Activated T-cell treated with anti-CD3 and anti-CD28 coated beads, Interleukin-2, amount 50 U/mL, for 72 hours (primary cell): ENCODE data around the gene PROSER3. TPM values are rescaled to one million over a fixed set of nuclear protein-coding genes. Genes with fewer than 3 reads are reported as not detected.
"Not testable (repeated sequence)": the region's sequence is repeated elsewhere in the genome, so short reads cannot be mapped to it uniquely, and the experiment has no call there.

Experiments used
- ATAC-seq, 2 donors: fragments of 150-1000 bp; cut with Tn5 transposase; replicated peaks in 1 of 2; 2 replicates each; pipeline ENCODE4 v1.10.0; 2021; ENCODE audit warnings: moderate library complexity in 2 of 2, mild to moderate bottlenecking in 1 of 2
- DNase-seq, 2 donors: peaks; one replicate each; pipeline ENCODE4 v3.0.0; 2021 to 2022; ENCODE audit warnings: mixed read lengths in 1 of 2
- H3K27ac Mint-ChIP-seq: one replicate; pipeline ENCODE4 v1.8.0; 2022; ENCODE audit warnings: mild to moderate bottlenecking, moderate library complexity, mixed read lengths
- H3K27me3 Mint-ChIP-seq: one replicate; pipeline ENCODE4 v1.8.0; 2022; ENCODE audit warnings: low read depth, mixed read lengths
- H3K36me3 Mint-ChIP-seq, 2 donors: one replicate each; pipeline ENCODE4 v1.8.0; 2022; ENCODE audit warnings: mixed read lengths in 2 of 2, mild to moderate bottlenecking in 1 of 2; ENCODE audit not compliant: insufficient read depth in 2 of 2
- H3K4me1 Mint-ChIP-seq: one replicate; pipeline ENCODE4 v1.8.0; 2022; ENCODE audit warnings: low read depth, mixed read lengths
- H3K4me3 Mint-ChIP-seq, 2 donors: one replicate each; pipeline ENCODE4 v1.8.0; 2022; ENCODE audit warnings: mild to moderate bottlenecking in 2 of 2, mixed read lengths in 2 of 2, moderate library complexity in 2 of 2
- H3K9me3 Mint-ChIP-seq, 2 donors: one replicate each; pipeline ENCODE4 v1.8.0; 2022; ENCODE audit warnings: mixed read lengths in 2 of 2
- total RNA-seq, 2 donors: library from RNA; stranded (reverse); gene quantifications; one replicate each; pipeline ENCODE4 v1.2.3, GENCODE V29; 2022

Gene PROSER3
- total RNA-seq, 2 donors from 2014 or later: 38.9 to 47.8 TPM

- H3K27me3 Mint-ChIP-seq: peaks cover 6% of the 10 kb centered on the region
- peaks cover 0 to 9% of the 10 kb centered on the region in 2 donors for H3K36me3 Mint-ChIP-seq
- no peaks in the 10 kb centered on the region for H3K9me3 Mint-ChIP-seq
- DNase-seq (peak; percentile 66 to 70), ATAC-seq (peak in 1 of 2 donors; percentile 13)
- peaks cover 41% of the 10 kb centered on the region for H3K4me1 Mint-ChIP-seq
- H3K4me3 Mint-ChIP-seq: peak overlapping the region; percentile 54 to 82
- no peak overlapping the region for H3K27ac Mint-ChIP-seq
These were observed 2.2 kb upstream of the PROSER3 start for GRCh38 chr19:35755550-35756376.

DNA sequence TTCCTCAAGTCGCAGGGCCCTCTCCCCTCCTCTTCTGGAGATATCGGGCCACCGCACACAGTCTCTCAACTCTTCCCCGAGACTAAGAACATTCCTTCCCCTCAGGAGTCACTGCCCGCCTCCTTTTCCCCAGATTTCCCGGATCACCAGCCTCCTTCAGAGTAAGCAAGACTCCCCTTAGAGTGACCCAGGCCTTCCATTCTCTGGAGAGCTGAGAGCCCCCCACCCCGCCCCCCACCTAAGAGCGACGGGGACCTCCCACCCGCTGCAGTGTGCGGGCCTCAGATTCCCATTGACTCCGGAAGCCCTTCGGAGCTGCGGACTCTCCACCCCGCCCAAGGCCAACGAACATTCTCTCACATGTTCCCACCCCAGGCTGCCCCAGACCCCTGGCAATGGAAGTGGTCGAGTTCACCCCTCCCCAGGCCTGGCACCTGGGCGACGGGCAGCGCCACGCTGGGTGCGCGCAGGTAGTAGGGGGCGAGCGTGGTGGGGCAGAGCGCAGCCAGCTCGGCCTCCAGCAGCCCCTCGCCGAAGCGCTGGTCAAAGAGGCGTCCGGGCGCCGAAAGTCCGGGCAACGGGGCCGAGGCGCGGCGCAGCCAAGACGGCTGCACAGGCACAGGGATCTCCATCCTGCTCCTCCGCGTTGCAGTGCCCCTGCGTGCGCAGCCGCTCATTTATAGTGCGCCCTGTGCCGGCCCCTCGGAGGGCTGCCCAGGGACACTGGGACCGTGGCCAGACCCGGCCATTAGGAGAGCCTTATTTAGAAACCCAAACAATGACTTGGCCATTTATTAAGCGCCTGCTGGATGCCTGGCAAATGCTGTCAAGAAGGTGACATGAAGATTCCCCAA lies 1.4 kb upstream of the PROSER3 start, which contains the start of gene HSPB6:
TSS of gene HSPB6 (minus strand) at position 653 of the 854 bp plus-strand sequence. CDS start at position 632, 21 bp downstream.
- peak within 1 kb of the TSS; percentile 82 to 88 for H3K4me3 Mint-ChIP-seq
- peaks cover 6% of the 10 kb centered on the region for H3K27me3 Mint-ChIP-seq
- H3K27ac Mint-ChIP-seq: peak within 1 kb of the TSS; percentile 84
- H3K9me3 Mint-ChIP-seq: no peaks in the 10 kb centered on the region
- DNase-seq (no peak), ATAC-seq (no peak)
- peaks cover 0 to 9% of the 10 kb centered on the region in 2 donors for H3K36me3 Mint-ChIP-seq
- H3K4me1 Mint-ChIP-seq: peaks cover 41% of the 10 kb centered on the region

GRCh38 chr19:35757231-35757748 lies 686 bp upstream of the PROSER3 start:
- Mint-ChIP-seq H3K4me1 (peaks cover 41% of the 10 kb centered on the region), H3K4me3 (peak overlapping the region; percentile 82 to 88), H3K9me3 (no peaks in the 10 kb centered on the region), H3K27me3 (peaks cover 6% of the 10 kb centered on the region), H3K36me3 (peaks cover 3 to 16% of the 10 kb centered on the region in 2 donors), H3K27ac (peak overlapping the region; percentile 75)
- DNase-seq: peak; percentile 47 to 62
- ATAC-seq: peak; percentile 22

- H3K4me1 Mint-ChIP-seq: peaks cover 41% of the 10 kb centered on the region
- no peak overlapping the region for H3K27ac Mint-ChIP-seq
- ATAC-seq (no peak), DNase-seq (no peak)
- H3K9me3 Mint-ChIP-seq: no peaks in the 10 kb centered on the region
- peaks cover 3 to 17% of the 10 kb centered on the region in 2 donors for H3K36me3 Mint-ChIP-seq
- H3K4me3 Mint-ChIP-seq: peak overlapping the region; percentile 23 to 82
- H3K27me3 Mint-ChIP-seq: peaks cover 6% of the 10 kb centered on the region
These were observed 1.7 kb downstream of the PROSER3 start for GRCh38 chr19:35759697-35760096.

GRCh38 chr19:35760711-35761349 lies 2.9 kb downstream of the PROSER3 start:
- peaks cover 6% of the 10 kb centered on the region for H3K27me3 Mint-ChIP-seq
- no peak for DNase-seq
- peaks cover 3 to 20% of the 10 kb centered on the region in 2 donors for H3K36me3 Mint-ChIP-seq
- H3K27ac Mint-ChIP-seq: no peak overlapping the region
- H3K9me3 Mint-ChIP-seq: no peaks in the 10 kb centered on the region
- peaks cover 34% of the 10 kb centered on the region for H3K4me1 Mint-ChIP-seq
- no peak overlapping the region for H3K4me3 Mint-ChIP-seq
- ATAC-seq: no peak

- Mint-ChIP-seq H3K4me3 (no peak overlapping the region), H3K27me3 (no peaks in the 10 kb centered on the region), H3K27ac (no peak overlapping the region), H3K36me3 (peaks cover 7 to 23% of the 10 kb centered on the region in 2 donors), H3K4me1 (peaks cover 8% of the 10 kb centered on the region), H3K9me3 (no peaks in the 10 kb centered on the region)
- DNase-seq: no peak
- ATAC-seq: no peak
These were observed 6.7 kb downstream of the PROSER3 start for GRCh38 chr19:35764432-35765315.

GRCh38 chr19:35766571-35767104 lies 8.7 kb downstream of the PROSER3 start:
- no peaks in the 10 kb centered on the region for H3K27me3 Mint-ChIP-seq
- DNase-seq: no peak
- no peak overlapping the region for H3K4me3 Mint-ChIP-seq
- peaks cover 7 to 18% of the 10 kb centered on the region in 2 donors for H3K36me3 Mint-ChIP-seq
- H3K27ac Mint-ChIP-seq: no peak overlapping the region
- H3K4me1 Mint-ChIP-seq: no peaks in the 10 kb centered on the region
- no peaks in the 10 kb centered on the region for H3K9me3 Mint-ChIP-seq
- no peak for ATAC-seq

DNA sequence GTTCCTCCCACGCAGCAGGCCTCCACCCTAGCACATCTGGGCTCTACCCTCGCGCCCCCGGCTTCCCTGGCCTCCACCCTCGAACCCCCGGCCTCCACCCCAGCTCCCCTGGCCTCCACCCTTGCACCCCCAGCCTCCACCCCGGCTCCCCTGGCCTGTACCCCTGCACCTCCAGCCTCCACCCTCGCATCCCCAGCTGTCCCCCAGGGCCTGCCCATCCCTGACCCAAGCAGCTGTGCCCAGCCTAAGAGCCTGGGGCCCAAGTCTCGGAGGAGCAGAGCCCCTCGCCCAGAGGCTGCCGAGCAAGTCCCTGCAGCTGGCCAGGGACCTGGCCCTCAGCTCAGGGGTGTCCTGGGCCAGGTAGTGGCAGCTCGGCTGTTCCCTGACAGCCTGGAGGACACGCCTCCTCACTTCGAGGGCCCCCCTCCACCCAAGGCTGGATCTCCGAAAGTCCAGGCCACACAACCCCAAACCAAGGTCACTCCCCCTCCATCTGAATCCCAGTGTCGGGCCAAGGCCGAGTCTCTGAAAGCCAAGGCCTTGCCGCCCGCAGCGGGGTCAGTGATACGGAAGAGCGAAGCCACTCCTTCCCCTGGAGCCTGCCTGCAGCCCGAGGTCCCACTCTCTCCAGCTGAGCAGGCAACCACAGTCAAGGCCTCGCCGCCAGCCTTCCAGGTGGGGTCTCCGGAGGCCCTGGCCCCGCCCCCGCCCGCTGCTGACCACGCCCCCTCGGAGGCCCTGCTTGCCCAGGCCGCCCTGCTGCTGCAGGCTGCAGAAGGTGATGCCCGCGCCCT lies 9.5 kb downstream of the PROSER3 start:
- no peaks in the 10 kb centered on the region for H3K27me3 Mint-ChIP-seq
- H3K4me3 Mint-ChIP-seq: no peak overlapping the region
- no peak overlapping the region for H3K27ac Mint-ChIP-seq
- ATAC-seq: no peak
- no peaks in the 10 kb centered on the region for H3K9me3 Mint-ChIP-seq
- DNase-seq: no peak
- H3K4me1 Mint-ChIP-seq: no peaks in the 10 kb centered on the region
- H3K36me3 Mint-ChIP-seq: peaks cover 4 to 11% of the 10 kb centered on the region in 2 donors

- no peak for ATAC-seq
- H3K27ac Mint-ChIP-seq: no peak overlapping the region
- H3K36me3 Mint-ChIP-seq: peaks cover 4 to 11% of the 10 kb centered on the region in 2 donors
- no peak for DNase-seq
- H3K4me3 Mint-ChIP-seq: no peak overlapping the region
- H3K27me3 Mint-ChIP-seq: no peaks in the 10 kb centered on the region
- no peaks in the 10 kb centered on the region for H3K9me3 Mint-ChIP-seq
- no peaks in the 10 kb centered on the region for H3K4me1 Mint-ChIP-seq
These were observed 10.1 kb downstream of the PROSER3 start for GRCh38 chr19:35768082-35768421.

- H3K36me3 Mint-ChIP-seq, H3K27ac Mint-ChIP-seq, H3K4me3 Mint-ChIP-seq, H3K9me3 Mint-ChIP-seq, DNase-seq, ATAC-seq, H3K27me3 Mint-ChIP-seq: not testable (repeated sequence)
- peaks cover 21% of the 10 kb centered on the region for H3K4me1 Mint-ChIP-seq
These were observed 14.4 kb downstream of the PROSER3 start for GRCh38 chr19:35772362-35772761.

DNA sequence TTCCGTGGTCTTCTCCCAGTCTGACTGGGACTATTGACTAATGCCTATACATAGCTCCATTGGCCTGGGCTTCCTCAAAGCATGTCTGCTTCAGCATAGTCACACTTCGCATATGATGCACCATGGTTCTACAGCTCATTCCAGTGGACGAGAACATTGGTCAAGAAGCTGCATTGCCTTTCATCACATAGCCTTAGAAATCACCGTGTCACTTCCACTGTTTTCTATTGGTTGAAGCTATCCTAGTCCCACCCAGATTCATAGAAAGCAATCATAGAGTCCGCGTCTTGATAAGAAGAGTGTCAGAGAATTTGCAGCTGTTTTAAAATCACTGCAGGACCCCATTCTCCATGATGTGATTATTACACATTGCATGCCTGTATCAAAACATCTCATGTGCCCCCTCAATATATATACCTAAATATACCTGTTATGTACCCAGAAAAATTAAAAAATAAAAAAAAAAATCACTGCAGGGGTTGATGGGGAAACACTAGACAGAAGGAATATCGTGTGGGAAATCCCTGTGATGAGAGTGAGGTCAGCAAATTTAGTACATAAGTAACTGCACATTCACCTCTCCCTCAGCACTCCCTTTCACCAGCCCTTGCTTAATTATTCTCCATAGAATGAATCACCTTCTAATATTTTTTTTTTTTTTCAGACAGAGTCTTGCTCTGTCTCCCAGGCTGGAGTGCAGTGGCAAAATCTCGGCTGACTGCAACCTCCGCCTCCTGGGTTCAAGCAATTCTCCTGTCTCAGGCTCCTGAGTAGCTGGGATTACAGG lies 15.2 kb downstream of the PROSER3 start:
- peaks cover 4 to 5% of the 10 kb centered on the region in 2 donors for H3K36me3 Mint-ChIP-seq
- H3K27me3 Mint-ChIP-seq: no peaks in the 10 kb centered on the region
- DNase-seq: no peak
- peaks cover 21% of the 10 kb centered on the region for H3K4me1 Mint-ChIP-seq
- H3K4me3 Mint-ChIP-seq: no peak overlapping the region
- no peak for ATAC-seq
- H3K27ac Mint-ChIP-seq: no peak overlapping the region
- no peaks in the 10 kb centered on the region for H3K9me3 Mint-ChIP-seq
